IMR-90 (cell line): ENCODE measurements around the gene DUSP22.

ENCODE experiments used
- CTCF ChIP-seq: conservative IDR thresholded peaks from 2 replicates; pipeline ENCODE4 v1.5.1; 2012; ENCODE audit warnings: mild to moderate bottlenecking, low read depth, low read length, improper control_type of control experiment
- ELK1 ChIP-seq: fragments of 150-350 bp; IDR thresholded peaks from 2 replicates; pipeline ENCODE4 v1.6.1; 2016; ENCODE audit warnings: low read depth, mild to moderate bottlenecking, low read length, moderate library complexity, borderline replicate concordance
- MAFK ChIP-seq: IDR thresholded peaks from 2 replicates; pipeline ENCODE4 v1.6.1; 2012; ENCODE audit warnings: low read depth, low read length, improper control_type of control experiment
- MXI1 ChIP-seq: IDR thresholded peaks from 2 replicates; pipeline ENCODE4 v1.6.1; 2012; ENCODE audit warnings: low read depth, mild to moderate bottlenecking, low read length, moderate library complexity, borderline replicate concordance
- POLR2A ChIP-seq: IDR thresholded peaks from 2 replicates; pipeline ENCODE4 v1.6.1; 2012; ENCODE audit warnings: mild to moderate bottlenecking, low read depth, low read length
- RCOR1 ChIP-seq: IDR thresholded peaks from 2 replicates; pipeline ENCODE4 v1.6.1; 2012; ENCODE audit warnings: mild to moderate bottlenecking, low read length, improper control_type of control experiment; ENCODE audit not compliant: insufficient replicate concordance
- USF2 ChIP-seq: fragments of 150-350 bp; IDR thresholded peaks from 2 replicates; pipeline ENCODE4 v1.6.1; 2017; ENCODE audit warnings: mild to moderate bottlenecking, antibody characterized with exemption, low read length, low read depth

- TF ChIP-seq CTCF, result no peak
- TF ChIP-seq USF2, result no peak
- no peak for TF ChIP-seq RCOR1
- no peak for TF ChIP-seq POLR2A
- TF ChIP-seq ELK1, result no peak
- no peak for TF ChIP-seq MAFK
- TF ChIP-seq MXI1, result no peak
These were observed 9.2 kb downstream of the DUSP22 start for GRCh38 chr6:301526-301925.
